Panc1 (cell line): ENCODE measurements around the gene SCN1B. TPM values are rescaled to one million over a fixed set of nuclear protein-coding genes. Genes with fewer than 3 reads are reported as not detected.

Experiments used
- ATAC-seq: fragments of 200-7000 bp; cut with Tn5 transposase; 2 replicates; pipeline ENCODE4 v1.9.1; 2020; ENCODE audit warnings: mild to moderate bottlenecking, moderate library complexity
- BruUV-seq: library from RNA; stranded (reverse); fragments of 400-500 nt; replicated peaks from 2 replicates; lab custom pipeline; 2021; lab: Mats Ljungman, UMichigan
- CTCF ChIA-PET: fragments of 300-600 bp; sonication (Branson Sonifier 250); formaldehyde crosslinking; loops from one replicate; lab custom pipeline; 2022; ENCODE audit warnings: antibody characterized with exemption; lab: Charles Lee
- POLR2A ChIA-PET: fragments of 300-600 bp; sonication (Branson Sonifier 250); formaldehyde crosslinking; loops from one replicate; lab custom pipeline; 2022; ENCODE audit warnings: antibody characterized with exemption; lab: Charles Lee
- DNase-seq: peaks from one replicate; pipeline ENCODE4 v3.0.0-alpha.2; 2010; ENCODE audit warnings: low read depth, low spot score
- H3K27ac ChIP-seq: 2 replicates; pipeline ENCODE4 v1.5.1; 2011; ENCODE audit warnings: mild to moderate bottlenecking, low read length, inconsistent platforms
- H3K27me3 ChIP-seq: fragments of 200-500 bp; sonication (Bioruptor generic); 2 replicates; pipeline ENCODE4 v1.6.0; 2014; ENCODE audit warnings: low read length, inconsistent platforms; ENCODE audit not compliant: control insufficient read depth, insufficient read depth
- H3K36me3 ChIP-seq: fragments of 200-500 bp; sonication (Bioruptor generic); 2 replicates; pipeline ENCODE4 v1.5.1; 2014; ENCODE audit warnings: inconsistent platforms, mild to moderate bottlenecking, low read length, moderate library complexity; ENCODE audit not compliant: control insufficient read depth, insufficient read depth
- H3K4me1 ChIP-seq: 2 replicates; pipeline ENCODE4 v1.5.1; 2011; ENCODE audit warnings: inconsistent platforms, mild to moderate bottlenecking, low read length, moderate library complexity; ENCODE audit not compliant: control insufficient read depth, insufficient read depth
- H3K4me3 ChIP-seq, 2 experiments: 2 replicates each; pipeline ENCODE4 v1.5.1; 2011 to 2012; ENCODE audit warnings: low read depth in 2 of 2, low read length in 2 of 2, mild to moderate bottlenecking in 2 of 2, inconsistent platforms in 1 of 2, moderate library complexity in 1 of 2
- H3K9me3 ChIP-seq: fragments of 200-500 bp; sonication (Bioruptor generic); 2 replicates; pipeline ENCODE4 v1.5.1; 2014; ENCODE audit warnings: low read depth, mild to moderate bottlenecking, inconsistent platforms, low read length, moderate library complexity; ENCODE audit not compliant: control insufficient read depth, insufficient read depth
- POLR2AphosphoS5 ChIP-seq: IDR thresholded peaks from 2 replicates; pipeline ENCODE4 v1.6.1; 2012; ENCODE audit warnings: mild to moderate bottlenecking, low read depth, low read length, moderate library complexity
- SIN3A ChIP-seq: IDR thresholded peaks from 2 replicates; pipeline ENCODE4 v1.6.1; 2012; ENCODE audit warnings: low read depth, mild to moderate bottlenecking, low read length, moderate library complexity, borderline replicate concordance; ENCODE audit not compliant: insufficient read depth
- TCF7L2 ChIP-seq: IDR thresholded peaks from 2 replicates; pipeline ENCODE4 v1.6.1; 2011; ENCODE audit warnings: mild to moderate bottlenecking, low read depth, low read length, inconsistent platforms
- in situ Hi-C: cut with HindIII; loops from 2 replicates; pipeline ENCODE4 v1.10.0; 2016; ENCODE audit warnings: low sequenced_read_pairs, low pct_unique_long_range_greater_than_20kb
- intact Hi-C: fragments of 100-400 bp; cut with micrococcal nuclease; formaldehyde crosslinking; loops from one replicate; pipeline ENCODE4 v1.10.0; 2022; ENCODE audit not compliant: unreplicated experiment
- total RNA-seq: library from RNA; stranded (reverse); gene quantifications from one replicate; pipeline ENCODE4 v1.2.1, GENCODE V29; 2021; ENCODE audit not compliant: unreplicated experiment
- TF ChIP-seq, protein P1 (sequence below), 2 experiments: IDR thresholded peaks; 2 replicates each; pipeline ENCODE4 v1.6.1; 2011 to 2012; ENCODE audit warnings: low read depth in 2 of 2, control low read depth in 1 of 2, low read length in 1 of 2, mild to moderate bottlenecking in 1 of 2, moderate library complexity in 1 of 2; ENCODE audit not compliant: insufficient read depth in 1 of 2
- TF ChIP-seq, protein P2 (sequence below): fragments of 450-650 bp; IDR thresholded peaks from 2 replicates; pipeline ENCODE4 v1.5.1; 2017; ENCODE audit warnings: mild to moderate bottlenecking

SCN1B gene
- total RNA-seq, 1 experiment from 2014 or later = 4.6 TPM

DNA sequence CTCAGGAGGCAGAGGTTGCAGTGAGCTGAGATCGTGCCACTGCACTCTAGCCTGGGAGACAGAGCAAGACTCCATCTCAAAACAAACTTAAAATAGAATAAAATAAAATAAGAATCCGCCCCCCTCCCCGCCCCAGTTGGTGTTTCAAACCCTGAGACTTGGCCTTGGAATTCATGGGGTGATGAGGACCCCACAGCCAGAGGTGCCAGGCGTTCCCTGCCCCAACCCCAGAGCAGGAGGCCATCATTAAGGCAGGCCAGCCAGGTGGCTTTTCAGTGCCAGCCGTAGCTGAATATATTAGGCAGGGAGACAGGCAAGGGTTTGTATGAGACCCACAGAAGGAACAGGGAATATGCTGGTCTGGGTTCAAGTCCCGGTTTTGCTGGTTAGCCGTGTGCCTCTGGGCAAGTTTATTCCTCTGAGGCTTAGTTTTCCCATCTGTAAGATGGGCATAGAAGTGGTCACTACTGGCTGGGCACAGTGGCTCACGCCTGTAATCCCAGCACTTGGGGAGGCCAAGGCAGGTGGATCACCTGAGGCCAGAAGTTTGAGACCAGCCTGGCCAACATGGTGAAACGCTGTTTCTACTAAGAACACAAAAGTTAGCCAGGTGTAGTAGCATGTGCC is 23.5 kb downstream of the SCN1B start:
- Histone ChIP-seq H3K27ac (no peak overlapping the region), H3K4me3 (no peak overlapping the region), H3K4me1 (no peaks in the 10 kb centered on the region), H3K27me3 (peaks cover 2% of the 10 kb centered on the region; the same call in 1 of the 2 replicates), H3K36me3 (no peaks in the 10 kb centered on the region), H3K9me3 (no peaks in the 10 kb centered on the region)
- ATAC-seq = no peak
- ChIA-PET CTCF (no interaction called here), POLR2A (no interaction called here)
- BruUV-seq = no TSS peak
- in situ Hi-C loops = no loop called here
- TF ChIP-seq TCF7L2 (no peak), SIN3A (no peak), POLR2AphosphoS5 (no peak)
- TF ChIP-seq, protein P1, sequence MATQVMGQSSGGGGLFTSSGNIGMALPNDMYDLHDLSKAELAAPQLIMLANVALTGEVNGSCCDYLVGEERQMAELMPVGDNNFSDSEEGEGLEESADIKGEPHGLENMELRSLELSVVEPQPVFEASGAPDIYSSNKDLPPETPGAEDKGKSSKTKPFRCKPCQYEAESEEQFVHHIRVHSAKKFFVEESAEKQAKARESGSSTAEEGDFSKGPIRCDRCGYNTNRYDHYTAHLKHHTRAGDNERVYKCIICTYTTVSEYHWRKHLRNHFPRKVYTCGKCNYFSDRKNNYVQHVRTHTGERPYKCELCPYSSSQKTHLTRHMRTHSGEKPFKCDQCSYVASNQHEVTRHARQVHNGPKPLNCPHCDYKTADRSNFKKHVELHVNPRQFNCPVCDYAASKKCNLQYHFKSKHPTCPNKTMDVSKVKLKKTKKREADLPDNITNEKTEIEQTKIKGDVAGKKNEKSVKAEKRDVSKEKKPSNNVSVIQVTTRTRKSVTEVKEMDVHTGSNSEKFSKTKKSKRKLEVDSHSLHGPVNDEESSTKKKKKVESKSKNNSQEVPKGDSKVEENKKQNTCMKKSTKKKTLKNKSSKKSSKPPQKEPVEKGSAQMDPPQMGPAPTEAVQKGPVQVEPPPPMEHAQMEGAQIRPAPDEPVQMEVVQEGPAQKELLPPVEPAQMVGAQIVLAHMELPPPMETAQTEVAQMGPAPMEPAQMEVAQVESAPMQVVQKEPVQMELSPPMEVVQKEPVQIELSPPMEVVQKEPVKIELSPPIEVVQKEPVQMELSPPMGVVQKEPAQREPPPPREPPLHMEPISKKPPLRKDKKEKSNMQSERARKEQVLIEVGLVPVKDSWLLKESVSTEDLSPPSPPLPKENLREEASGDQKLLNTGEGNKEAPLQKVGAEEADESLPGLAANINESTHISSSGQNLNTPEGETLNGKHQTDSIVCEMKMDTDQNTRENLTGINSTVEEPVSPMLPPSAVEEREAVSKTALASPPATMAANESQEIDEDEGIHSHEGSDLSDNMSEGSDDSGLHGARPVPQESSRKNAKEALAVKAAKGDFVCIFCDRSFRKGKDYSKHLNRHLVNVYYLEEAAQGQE (IDR thresholded peaks at IDR 0.05; ENCODE audit: insufficient read depth in 1 of 2, low read depth in 2 of 2, low read length in 1 of 2) = no peak
- TF ChIP-seq, protein P2, sequence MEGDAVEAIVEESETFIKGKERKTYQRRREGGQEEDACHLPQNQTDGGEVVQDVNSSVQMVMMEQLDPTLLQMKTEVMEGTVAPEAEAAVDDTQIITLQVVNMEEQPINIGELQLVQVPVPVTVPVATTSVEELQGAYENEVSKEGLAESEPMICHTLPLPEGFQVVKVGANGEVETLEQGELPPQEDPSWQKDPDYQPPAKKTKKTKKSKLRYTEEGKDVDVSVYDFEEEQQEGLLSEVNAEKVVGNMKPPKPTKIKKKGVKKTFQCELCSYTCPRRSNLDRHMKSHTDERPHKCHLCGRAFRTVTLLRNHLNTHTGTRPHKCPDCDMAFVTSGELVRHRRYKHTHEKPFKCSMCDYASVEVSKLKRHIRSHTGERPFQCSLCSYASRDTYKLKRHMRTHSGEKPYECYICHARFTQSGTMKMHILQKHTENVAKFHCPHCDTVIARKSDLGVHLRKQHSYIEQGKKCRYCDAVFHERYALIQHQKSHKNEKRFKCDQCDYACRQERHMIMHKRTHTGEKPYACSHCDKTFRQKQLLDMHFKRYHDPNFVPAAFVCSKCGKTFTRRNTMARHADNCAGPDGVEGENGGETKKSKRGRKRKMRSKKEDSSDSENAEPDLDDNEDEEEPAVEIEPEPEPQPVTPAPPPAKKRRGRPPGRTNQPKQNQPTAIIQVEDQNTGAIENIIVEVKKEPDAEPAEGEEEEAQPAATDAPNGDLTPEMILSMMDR = no peak
- intact Hi-C loops = no loop called here
- DNase-seq = no peak

DNA sequence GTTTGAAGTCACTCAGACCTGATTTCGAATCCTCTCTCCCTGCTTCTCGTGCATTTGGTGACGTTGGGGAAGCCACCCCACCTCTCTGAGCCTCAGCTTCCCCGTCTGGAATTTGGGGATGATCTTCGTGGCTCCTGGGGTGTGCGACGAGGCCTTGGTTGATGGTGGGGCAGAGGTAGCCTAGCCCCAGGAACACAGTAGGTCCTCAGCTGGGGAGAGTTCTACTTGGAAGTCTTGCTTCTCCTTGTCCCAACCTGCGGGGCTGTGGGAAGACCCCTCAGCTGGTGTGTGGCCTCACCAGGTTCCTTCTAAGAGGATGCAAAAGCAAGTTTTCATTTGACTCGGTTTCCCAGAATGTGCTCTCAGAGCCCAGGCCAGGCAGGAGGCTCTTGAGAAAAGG is 24.4 kb downstream of the SCN1B start:
- Histone ChIP-seq H3K36me3 (no peaks in the 10 kb centered on the region), H3K9me3 (no peaks in the 10 kb centered on the region), H3K27ac (no peak overlapping the region), H3K4me3 (no peak overlapping the region), H3K4me1 (no peaks in the 10 kb centered on the region), H3K27me3 (peaks cover 2% of the 10 kb centered on the region; the same call in 1 of the 2 replicates)
- no TSS peak for BruUV-seq
- CTCF ChIA-PET = no interaction called here
- in situ Hi-C loops = no loop called here
- no peak for DNase-seq
- intact Hi-C loops = no loop called here
- TF ChIP-seq SIN3A (no peak), POLR2AphosphoS5 (no peak), TCF7L2 (no peak)
- TF ChIP-seq, protein P1 (IDR thresholded peaks at IDR 0.05; ENCODE audit: insufficient read depth in 1 of 2, low read depth in 2 of 2, low read length in 1 of 2) = no peak
- TF ChIP-seq, protein P2 = no peak
- no peak for ATAC-seq
- POLR2A ChIA-PET = no interaction called here
